Lower leg skin (tissue), 4 donors: ENCODE results near the gene FARP1. TPM values are rescaled to one million over a fixed set of nuclear protein-coding genes. Genes with fewer than 3 reads are reported as not detected.

Source experiments
- DNase-seq, 2 donors: peaks; one replicate each; pipeline ENCODE4 v3.0.0-alpha.2; 2019; ENCODE audit warnings: low spot score in 2 of 2
- H3K4me3 ChIP-seq: fragments of 200-600 bp; sonication (generic); 2 replicates; pipeline ENCODE4 v1.5.1; 2017; ENCODE audit warnings: mild to moderate bottlenecking, low read depth; ENCODE audit not compliant: poor library complexity, severe bottlenecking
- POLR2A ChIP-seq, 2 donors: fragments of 450-650 bp; IDR thresholded peaks; one replicate each; pipeline ENCODE4 v1.6.1; 2016 to 2017; ENCODE audit warnings: antibody characterized with exemption in 2 of 2, mild to moderate bottlenecking in 1 of 2, moderate library complexity in 1 of 2
- WGBS, 2 donors: methylation state at CpG; one replicate each; pipeline ENCODE4 v1.1.5; 2018; 5-methylcytosine and 5-hydroxymethylcytosine counted together
- intact Hi-C: fragments of 100-400 bp; cut with DNase I; formaldehyde crosslinking; loops from one replicate; pipeline ENCODE4 v1.15.0; 2023; ENCODE audit warnings: low total_unique reads
- total RNA-seq, 4 donors: library from RNA; depleted of rRNA; stranded (reverse); fragments of >200 nt; gene quantifications; one replicate each; pipeline ENCODE4 v1.1.0, GENCODE V29; 2016
- TF ChIP-seq, protein P1 (sequence below), 3 donors: fragments of 450-650 bp; IDR thresholded peaks; one replicate each; pipeline ENCODE4 v1.5.1; 2016; ENCODE audit warnings: antibody characterized with exemption in 3 of 3, mild to moderate bottlenecking in 3 of 3, moderate library complexity in 2 of 3

The FARP1 gene
- total RNA-seq, 4 donors from 2014 or later, result 4.9 to 26.2 (median 13.3) TPM

DNA sequence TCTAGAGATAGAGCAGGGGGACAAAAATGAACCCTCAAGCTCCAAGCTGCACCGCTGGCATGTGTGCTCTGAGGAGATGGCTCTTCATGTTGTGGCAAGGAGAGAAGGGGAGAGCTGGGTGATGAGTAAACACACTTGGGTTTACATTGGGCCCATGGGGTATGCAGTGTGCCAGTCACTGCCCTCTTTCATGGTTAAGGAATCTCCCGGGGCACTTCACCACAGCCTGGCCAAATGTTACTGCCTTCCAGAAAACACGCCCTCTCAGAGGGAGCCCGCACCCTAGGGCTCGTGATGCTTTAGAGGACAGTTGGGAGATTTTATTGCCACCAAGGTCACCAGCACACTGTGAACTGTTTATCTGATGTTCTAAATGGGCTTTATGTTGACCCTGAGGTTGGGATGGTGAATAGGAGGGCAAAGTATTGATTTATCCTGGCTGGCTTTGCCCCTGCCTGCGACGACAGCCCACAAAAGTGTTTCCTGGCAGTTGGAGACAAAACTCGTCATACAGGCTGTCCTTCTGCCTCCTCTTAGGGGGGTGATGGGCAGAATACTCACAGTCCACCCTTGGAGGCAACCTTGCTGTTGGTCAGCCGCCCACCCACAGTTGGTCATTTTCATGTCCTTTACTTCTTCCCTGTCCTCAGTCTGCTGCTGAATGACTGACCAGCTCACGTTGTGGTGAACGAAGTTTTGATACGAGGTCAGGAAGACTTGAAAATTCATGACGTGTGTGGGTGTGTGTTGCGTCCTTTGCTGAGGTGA lies 277.1 kb downstream of the FARP1 start:
- TF ChIP-seq, protein P1, sequence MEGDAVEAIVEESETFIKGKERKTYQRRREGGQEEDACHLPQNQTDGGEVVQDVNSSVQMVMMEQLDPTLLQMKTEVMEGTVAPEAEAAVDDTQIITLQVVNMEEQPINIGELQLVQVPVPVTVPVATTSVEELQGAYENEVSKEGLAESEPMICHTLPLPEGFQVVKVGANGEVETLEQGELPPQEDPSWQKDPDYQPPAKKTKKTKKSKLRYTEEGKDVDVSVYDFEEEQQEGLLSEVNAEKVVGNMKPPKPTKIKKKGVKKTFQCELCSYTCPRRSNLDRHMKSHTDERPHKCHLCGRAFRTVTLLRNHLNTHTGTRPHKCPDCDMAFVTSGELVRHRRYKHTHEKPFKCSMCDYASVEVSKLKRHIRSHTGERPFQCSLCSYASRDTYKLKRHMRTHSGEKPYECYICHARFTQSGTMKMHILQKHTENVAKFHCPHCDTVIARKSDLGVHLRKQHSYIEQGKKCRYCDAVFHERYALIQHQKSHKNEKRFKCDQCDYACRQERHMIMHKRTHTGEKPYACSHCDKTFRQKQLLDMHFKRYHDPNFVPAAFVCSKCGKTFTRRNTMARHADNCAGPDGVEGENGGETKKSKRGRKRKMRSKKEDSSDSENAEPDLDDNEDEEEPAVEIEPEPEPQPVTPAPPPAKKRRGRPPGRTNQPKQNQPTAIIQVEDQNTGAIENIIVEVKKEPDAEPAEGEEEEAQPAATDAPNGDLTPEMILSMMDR (IDR thresholded peaks at IDR 0.05), result no peak
- TF ChIP-seq POLR2A (IDR thresholded peaks at IDR 0.05), result no peak
- intact Hi-C loops, result no loop called here
- WGBS, 2 donors, result 88 to 92% methylated on average over 14 of the region's 14 CpGs
- no peak overlapping the region for H3K4me3 ChIP-seq
- DNase-seq, result peak in 1 of 2 donors; percentile 67

DNA sequence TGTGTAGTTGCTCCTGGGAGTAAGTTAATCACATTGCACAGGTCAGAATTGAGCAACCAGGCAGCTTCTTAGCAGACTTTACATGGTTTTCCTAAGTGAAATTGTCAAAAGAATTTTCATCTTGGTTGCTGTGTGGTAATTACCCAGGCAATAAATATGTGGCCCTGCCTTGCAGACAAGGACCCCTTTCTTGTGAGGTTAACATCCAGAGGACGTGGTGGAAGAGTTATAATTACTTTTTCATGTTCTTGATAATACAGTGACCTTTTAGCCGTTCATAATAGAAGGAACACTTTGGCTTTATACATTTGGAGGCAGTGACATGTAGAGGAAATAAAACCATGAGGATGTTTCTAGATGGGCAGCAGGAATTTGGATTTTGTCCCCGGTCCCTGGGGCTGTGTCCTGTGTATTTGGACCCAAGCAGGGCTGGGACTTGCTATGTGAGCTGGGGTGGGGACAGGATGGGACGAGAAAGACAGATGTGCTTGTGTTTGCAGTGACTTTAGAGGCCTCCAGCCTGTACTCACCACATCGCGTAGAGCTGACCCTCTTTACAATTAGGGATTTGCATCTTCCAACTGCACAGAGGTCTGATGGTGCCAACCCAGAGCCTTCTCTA lies 277.8 kb downstream of the FARP1 start:
- H3K4me3 ChIP-seq, result no peak overlapping the region
- no peak for TF ChIP-seq POLR2A (IDR thresholded peaks at IDR 0.05)
- TF ChIP-seq, protein P1 (IDR thresholded peaks at IDR 0.05), result no peak
- intact Hi-C loops, result no loop called here
- 82 to 87% methylated on average over 6 of the region's 6 CpGs for WGBS, 2 donors
- DNase-seq, result peak in 1 of 2 donors; percentile 54

DNA sequence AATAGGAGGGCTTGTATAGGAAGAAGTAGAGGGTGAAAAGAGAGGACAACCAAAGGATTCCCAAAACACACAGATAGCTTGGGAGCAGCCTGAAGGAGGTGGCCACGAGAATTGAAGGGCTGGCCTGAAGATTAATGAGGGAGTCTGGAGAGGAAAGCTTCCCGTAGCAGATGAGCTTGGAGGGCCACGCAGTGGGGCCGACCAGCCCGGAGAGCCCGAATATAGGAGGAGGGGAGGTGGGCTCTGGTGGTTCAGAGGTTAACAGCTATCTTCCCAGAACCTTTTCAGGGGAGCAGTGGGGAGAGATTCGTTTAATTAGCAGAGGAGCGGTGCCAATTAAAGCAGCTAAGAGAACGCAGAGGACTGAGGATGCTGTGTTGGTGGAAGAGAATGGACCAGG lies 279.2 kb downstream of the FARP1 start:
- no peak for TF ChIP-seq POLR2A (IDR thresholded peaks at IDR 0.05)
- TF ChIP-seq, protein P1 (IDR thresholded peaks at IDR 0.05), result no peak
- intact Hi-C loops, result no loop called here
- H3K4me3 ChIP-seq, result no peak overlapping the region
- DNase-seq, result peak in 1 of 2 donors; percentile 50
- WGBS, 2 donors, result 91% methylated on average over 9 of the region's 9 CpGs

DNA sequence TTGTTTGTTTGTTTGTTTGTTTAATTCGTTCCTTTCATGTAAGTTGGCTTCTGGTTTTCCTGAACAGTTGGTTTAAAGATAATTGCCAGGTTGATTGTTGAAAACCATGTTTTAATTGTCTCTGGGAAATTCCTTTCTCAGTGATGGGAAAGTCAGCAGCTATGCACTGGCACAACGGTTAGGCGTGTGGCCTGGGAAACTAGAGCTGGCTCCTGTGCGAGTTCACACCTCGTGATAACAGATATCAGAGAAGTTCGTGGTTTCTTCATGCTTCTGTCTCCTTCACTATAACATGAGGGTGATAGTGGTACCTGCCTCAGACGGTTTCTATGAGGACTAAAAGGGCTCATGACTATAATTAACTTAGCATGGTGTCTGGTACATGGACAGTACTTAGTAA lies 280.5 kb downstream of the FARP1 start:
- 81 to 90% methylated on average over 7 of the region's 7 CpGs for WGBS, 2 donors
- peak in 1 of 2 donors; percentile 7 for DNase-seq
- intact Hi-C loops, result no loop called here
- TF ChIP-seq, protein P1 (IDR thresholded peaks at IDR 0.05), result no peak
- no peak for TF ChIP-seq POLR2A (IDR thresholded peaks at IDR 0.05)
- H3K4me3 ChIP-seq, result no peak overlapping the region

DNA sequence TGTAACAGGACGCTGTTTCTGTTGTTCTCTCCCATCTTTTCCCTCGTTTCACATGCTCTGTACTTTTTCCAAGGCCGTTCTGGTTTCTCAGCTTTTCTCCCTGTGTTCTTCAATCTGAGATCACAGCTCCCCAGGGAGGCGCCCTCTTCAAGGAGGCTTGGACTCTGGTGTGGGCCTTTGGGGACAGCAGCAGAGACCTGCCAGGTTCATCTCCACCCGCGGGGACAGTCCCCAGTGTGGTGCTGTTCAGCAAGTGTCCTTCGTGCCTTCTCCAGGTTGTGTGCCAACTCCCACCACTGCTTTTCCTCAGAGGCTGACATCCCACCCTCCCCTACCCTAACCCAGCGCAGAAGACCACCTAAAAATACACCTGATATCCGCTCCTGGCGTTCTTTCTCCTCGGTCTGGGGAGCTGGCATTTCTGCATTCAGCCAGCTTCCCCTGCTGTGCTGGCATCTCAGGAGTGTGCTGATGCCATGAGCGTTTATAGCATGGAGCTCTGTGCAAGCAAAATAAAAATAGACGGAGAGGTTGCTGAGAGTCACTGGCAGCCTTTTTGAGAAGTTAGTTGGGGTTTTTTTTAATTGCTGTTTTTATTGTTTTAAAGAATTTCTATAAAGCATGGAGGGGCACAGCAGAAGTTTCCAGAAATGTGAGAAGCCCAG lies 284.6 kb downstream of the FARP1 start:
- H3K4me3 ChIP-seq, result no peak overlapping the region
- 86 to 91% methylated on average over 13 of the region's 13 CpGs for WGBS, 2 donors
- no peak for DNase-seq
- TF ChIP-seq, protein P1 (IDR thresholded peaks at IDR 0.05), result no peak
- no peak for TF ChIP-seq POLR2A (IDR thresholded peaks at IDR 0.05)
- intact Hi-C loops, result no loop called here
